Measurements from ENCODE around the gene VEZF1.

Gene VEZF1

GRCh38 chr17:57935833-57936807, 51.9 kb downstream of the VEZF1 start:
- no peak overlapping the region for H3K4me3 ChIP-seq (replicated peaks; ENCODE audit: low read depth, low read length)
- TF ChIP-seq CTCF (IDR thresholded peaks at IDR 0.05; ENCODE audit: low read length, missing control alignments): no peak
- peak; percentile 58 for DNase-seq (ENCODE audit: low read depth)

- no peak for DNase-seq (ENCODE audit: low read depth)
- no peak for TF ChIP-seq CTCF (IDR thresholded peaks at IDR 0.05; ENCODE audit: low read length, missing control alignments)
- H3K4me3 ChIP-seq (replicated peaks; ENCODE audit: low read depth, low read length): no peak overlapping the region
Observed at GRCh38 chr17:57931488-57932137, 56.4 kb downstream of the VEZF1 start.

GRCh38 chr17:57930239-57930638, 57.8 kb downstream of the VEZF1 start:
- no peak for DNase-seq (ENCODE audit: low read depth)
- TF ChIP-seq CTCF (IDR thresholded peaks at IDR 0.05; ENCODE audit: low read length, missing control alignments): no peak

GRCh38 chr17:57929386-57929785, 58.7 kb downstream of the VEZF1 start:
- TF ChIP-seq CTCF (IDR thresholded peaks at IDR 0.05; ENCODE audit: low read length, missing control alignments): no peak
- no peak overlapping the region for H3K4me3 ChIP-seq (replicated peaks; ENCODE audit: low read depth, low read length)
- no peak for DNase-seq (ENCODE audit: low read depth)

More at GRCh38 chr17:57930239-57930638, 57.8 kb downstream of the VEZF1 start:
- H3K4me3 ChIP-seq (replicated peaks; ENCODE audit: low read depth, low read length): no peak overlapping the region

- no peak for DNase-seq (ENCODE audit: low read depth)
- H3K4me3 ChIP-seq (replicated peaks; ENCODE audit: low read depth, low read length): no peak overlapping the region
- TF ChIP-seq CTCF (IDR thresholded peaks at IDR 0.05; ENCODE audit: low read length, missing control alignments): no peak
Observed at GRCh38 chr17:57928928-57929327, 59.1 kb downstream of the VEZF1 start.

- H3K4me3 ChIP-seq (replicated peaks; ENCODE audit: low read depth, low read length): no peak overlapping the region
- TF ChIP-seq CTCF (IDR thresholded peaks at IDR 0.05; ENCODE audit: low read length, missing control alignments): no peak
- peak; percentile 65 for DNase-seq (ENCODE audit: low read depth)
Observed at GRCh38 chr17:57927048-57927723, 60.9 kb downstream of the VEZF1 start.
